PFSK-1 (cell line): ENCODE measurements around the gene SEPHS2.

Experiments
- FOXP2 ChIP-seq: optimal IDR thresholded peaks from 2 replicates; pipeline ENCODE3; 2011; ENCODE audit warnings: borderline replicate concordance, control low read depth, inconsistent platforms; ENCODE audit not compliant: insufficient read depth; ENCODE audit errors: extremely low read length, extremely low read depth
- POLR2AphosphoS5 ChIP-seq: IDR thresholded peaks from 2 replicates; pipeline ENCODE4 v1.6.1; 2012; ENCODE audit warnings: low read depth, mild to moderate bottlenecking, control low read depth, low read length, moderate library complexity
- REST ChIP-seq, 2 experiments: IDR thresholded peaks; 2 replicates each; pipeline versions ENCODE4 v1.6.1 to v1.8.0; 2011 to 2012; ENCODE audit warnings: low read depth in 2 of 2, low read length in 2 of 2, control low read depth in 1 of 2, inconsistent platforms in 1 of 2, mild to moderate bottlenecking in 1 of 2, moderate library complexity in 1 of 2; ENCODE audit not compliant: insufficient read depth in 1 of 2
- SIN3A ChIP-seq: IDR thresholded peaks from 2 replicates; pipeline ENCODE4 v1.6.1; 2012; ENCODE audit warnings: mild to moderate bottlenecking, low read length, moderate library complexity, borderline replicate concordance; ENCODE audit not compliant: insufficient read depth
- TAF1 ChIP-seq: IDR thresholded peaks from 2 replicates; pipeline ENCODE4 v1.6.1; 2012; ENCODE audit warnings: low read length, control low read depth, borderline replicate concordance; ENCODE audit not compliant: insufficient read depth

The SEPHS2 gene

GRCh38 chr16:30395992-30396585 lies 49.6 kb downstream of the SEPHS2 start:
- TF ChIP-seq SIN3A (no peak), TAF1 (no peak), POLR2AphosphoS5 (0 out of 2 replicates have a peak, but pooled peaks have one; percentile 23), REST (IDR thresholded peaks at IDR 0.05; ENCODE audit: insufficient read depth in 1 of 2, low read depth in 2 of 2, low read length in 2 of 2) (no peak), FOXP2 (no peak)

- TF ChIP-seq SIN3A = 0 out of 2 replicates have a peak, but pooled peaks have one; percentile 72
- no peak for TF ChIP-seq TAF1
- no peak for TF ChIP-seq POLR2AphosphoS5
- peak; percentile 52 for TF ChIP-seq FOXP2
Observed at GRCh38 chr16:30395155-30395991, 50.3 kb downstream of the SEPHS2 start, which contains the start of gene ZNF48. TSS of gene ZNF48 (plus strand) at chr16:30395420. CDS start at chr16:30395795, 375 bp downstream.

- TF ChIP-seq POLR2AphosphoS5 = no peak
- no peak for TF ChIP-seq FOXP2
- no peak for TF ChIP-seq REST (IDR thresholded peaks at IDR 0.05; ENCODE audit: insufficient read depth in 1 of 2, low read depth in 2 of 2, low read length in 2 of 2)
- TF ChIP-seq SIN3A = no peak
- no peak for TF ChIP-seq TAF1
Observed at GRCh38 chr16:30394592-30395154, 51.0 kb downstream of the SEPHS2 start.
